Femur (tissue), 1 donor: ENCODE measurements around the gene PAN2.
"Not testable (repeated sequence)": the region's sequence is repeated elsewhere in the genome, so short reads cannot be mapped to it uniquely, and the experiment has no call there.

Experiments used
- DNase-seq: peaks from one replicate; pipeline ENCODE4 v3.0.0-alpha.2; 2017

The PAN2 gene

GRCh38 chr12:56307221-56307965 lies 26.4 kb downstream of the PAN2 start:
- no peak for DNase-seq

GRCh38 chr12:56304872-56305590 lies 28.8 kb downstream of the PAN2 start:
- DNase-seq, result no peak

- no peak for DNase-seq
Measured at GRCh38 chr12:56304276-56304675, 29.5 kb downstream of the PAN2 start.

- no peak for DNase-seq
Measured at GRCh38 chr12:56300644-56301464, 32.9 kb downstream of the PAN2 start.

- peak; percentile 98 for DNase-seq
Measured at GRCh38 chr12:56299853-56300643, 33.8 kb downstream of the PAN2 start, which contains the start of gene CS. TSS of gene CS (minus strand) at chr12:56300330. CDS start at chr12:56300201, 129 bp downstream.

- no peak for DNase-seq
Measured at GRCh38 chr12:56299308-56299852, 34.4 kb downstream of the PAN2 start.

- DNase-seq, result no peak
Measured at GRCh38 chr12:56298828-56299227, 35.0 kb downstream of the PAN2 start.

- no peak for DNase-seq
Measured at GRCh38 chr12:56297400-56297799, 36.4 kb downstream of the PAN2 start.

- no peak for DNase-seq
Measured at GRCh38 chr12:56296295-56296694, 37.5 kb downstream of the PAN2 start.

GRCh38 chr12:56293795-56294194 lies 40.0 kb downstream of the PAN2 start:
- no peak for DNase-seq

GRCh38 chr12:56288705-56289387 lies 45.0 kb downstream of the PAN2 start:
- DNase-seq, result no peak

GRCh38 chr12:56286044-56286830 lies 47.6 kb downstream of the PAN2 start:
- no peak for DNase-seq

GRCh38 chr12:56284263-56284662 lies 49.5 kb downstream of the PAN2 start:
- not testable (repeated sequence) for DNase-seq

GRCh38 chr12:56282579-56282978 lies 51.2 kb downstream of the PAN2 start:
- DNase-seq, result no peak

- no peak for DNase-seq
Measured at GRCh38 chr12:56282030-56282429, 51.8 kb downstream of the PAN2 start.

GRCh38 chr12:56280849-56281248 lies 53.0 kb downstream of the PAN2 start:
- no peak for DNase-seq

- no peak for DNase-seq
Measured at GRCh38 chr12:56278905-56279304, 54.9 kb downstream of the PAN2 start.

GRCh38 chr12:56274299-56274698 lies 59.5 kb downstream of the PAN2 start:
- DNase-seq, result no peak

GRCh38 chr12:56272468-56272867 lies 61.3 kb downstream of the PAN2 start:
- DNase-seq, result not testable (repeated sequence)

- DNase-seq, result no peak
Measured at GRCh38 chr12:56271031-56271430, 62.8 kb downstream of the PAN2 start.
